22Rv1 (cell line): ENCODE measurements around the gene BEST2.
A peak's percentile ranks its signal among the peaks of the same experiment; 100 is the strongest.

Experiments
- ZFX ChIP-seq: fragments of 450-650 bp; IDR thresholded peaks from 2 replicates; pipeline ENCODE4 v1.6.1; 2017; ENCODE audit warnings: antibody characterized with exemption, borderline replicate concordance
- TF ChIP-seq, protein P1 (sequence below): fragments of 450-650 bp; IDR thresholded peaks from 2 replicates; pipeline ENCODE4 v1.5.1; 2017; ENCODE audit warnings: mild to moderate bottlenecking

DNA sequence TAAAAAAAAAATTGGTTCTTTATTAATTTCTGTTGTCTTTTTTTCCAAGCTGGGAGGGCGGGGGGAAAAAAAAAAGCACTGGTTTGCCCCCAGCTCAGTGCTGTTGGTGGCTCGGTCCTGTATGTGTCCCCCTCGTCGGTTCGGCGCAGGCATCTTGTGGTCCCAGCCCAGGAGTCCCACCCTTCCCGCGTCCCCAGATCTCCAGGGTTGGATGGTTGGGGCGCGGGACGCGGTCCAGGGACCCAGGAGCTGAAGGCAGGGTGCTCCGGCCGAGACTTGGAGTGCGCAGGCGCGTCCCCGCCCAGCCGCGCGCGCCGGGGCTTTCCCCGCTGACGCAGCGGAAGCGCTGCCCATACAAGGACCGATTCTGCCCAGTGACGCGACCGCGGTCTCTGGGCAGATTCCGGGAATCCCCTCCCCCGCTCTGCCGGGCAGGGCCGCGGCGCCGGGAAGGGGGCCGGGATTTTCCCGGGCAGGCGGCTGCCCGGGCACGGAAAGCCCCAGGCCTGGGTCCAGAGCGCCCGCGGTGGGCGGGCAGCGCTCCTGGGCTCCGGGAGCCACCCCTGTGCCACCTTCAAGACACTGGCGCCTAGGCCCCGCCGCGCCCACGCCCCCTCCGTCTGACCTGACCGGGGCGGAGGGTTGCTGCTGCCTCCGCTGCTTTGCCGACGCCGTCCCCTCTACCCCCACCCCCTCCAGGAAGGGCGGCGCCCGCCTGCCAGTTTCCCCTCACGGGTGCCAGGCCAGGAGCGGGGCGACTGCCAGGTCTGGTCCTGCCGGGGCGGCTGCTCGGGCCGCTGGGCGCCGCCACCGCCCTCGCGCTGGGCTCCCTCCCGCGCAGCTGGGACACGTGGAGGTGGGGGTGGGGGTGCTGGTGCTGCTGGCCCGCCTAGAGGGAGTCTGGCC lies 42.0 kb downstream of the BEST2 start:
- TF ChIP-seq, protein P1, sequence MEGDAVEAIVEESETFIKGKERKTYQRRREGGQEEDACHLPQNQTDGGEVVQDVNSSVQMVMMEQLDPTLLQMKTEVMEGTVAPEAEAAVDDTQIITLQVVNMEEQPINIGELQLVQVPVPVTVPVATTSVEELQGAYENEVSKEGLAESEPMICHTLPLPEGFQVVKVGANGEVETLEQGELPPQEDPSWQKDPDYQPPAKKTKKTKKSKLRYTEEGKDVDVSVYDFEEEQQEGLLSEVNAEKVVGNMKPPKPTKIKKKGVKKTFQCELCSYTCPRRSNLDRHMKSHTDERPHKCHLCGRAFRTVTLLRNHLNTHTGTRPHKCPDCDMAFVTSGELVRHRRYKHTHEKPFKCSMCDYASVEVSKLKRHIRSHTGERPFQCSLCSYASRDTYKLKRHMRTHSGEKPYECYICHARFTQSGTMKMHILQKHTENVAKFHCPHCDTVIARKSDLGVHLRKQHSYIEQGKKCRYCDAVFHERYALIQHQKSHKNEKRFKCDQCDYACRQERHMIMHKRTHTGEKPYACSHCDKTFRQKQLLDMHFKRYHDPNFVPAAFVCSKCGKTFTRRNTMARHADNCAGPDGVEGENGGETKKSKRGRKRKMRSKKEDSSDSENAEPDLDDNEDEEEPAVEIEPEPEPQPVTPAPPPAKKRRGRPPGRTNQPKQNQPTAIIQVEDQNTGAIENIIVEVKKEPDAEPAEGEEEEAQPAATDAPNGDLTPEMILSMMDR = peak; percentile 13; the same call in 1 of the 2 replicates
- TF ChIP-seq ZFX = no peak
